HepG2 (cell line): ENCODE results near the gene CBR4. TPM values are rescaled to one million over a fixed set of nuclear protein-coding genes. Genes with fewer than 3 reads are reported as not detected.

Experiments
- ATAC-seq: fragments of 200-7000 bp; cut with Tn5 transposase; 3 replicates; pipeline ENCODE4 v1.9.1; 2020; ENCODE audit warnings: mild to moderate bottlenecking, moderate library complexity
- BruUV-seq: library from RNA; stranded (reverse); fragments of 400-500 nt; replicated peaks from 2 replicates; lab custom pipeline; 2021; lab: Mats Ljungman, UMichigan
- CTCF ChIA-PET: fragments of 300-600 bp; formaldehyde crosslinking; extraction: SDS; loops from one replicate; lab custom pipeline; 2021; ENCODE audit warnings: low total read pairs, inconsistent platforms, low intra/inter-chr PET ratio; lab: Yijun Ruan, JAX
- POLR2A ChIA-PET: fragments of 350-600 bp; sonication (Branson Sonifier 250); formaldehyde crosslinking; loops from one replicate; lab custom pipeline; 2020; ENCODE audit warnings: antibody characterized with exemption, inconsistent platforms; lab: Yijun Ruan, JAX
- DNase-seq: peaks from one replicate; pipeline ENCODE4 v3.0.0-alpha.2; 2015; ENCODE audit warnings: low spot score
- FAIRE-seq: peaks from 3 replicates; lab custom pipeline; 2011; peaks lifted over from hg19 to GRCh38; lab: Jason Lieb, UNC
- H2AFZ ChIP-seq: one replicate; pipeline ENCODE4 v1.6.1; 2011; ENCODE audit warnings: low read length, inconsistent platforms
- H3K27ac ChIP-seq: fragments of 300-600 bp; 3 replicates; pipeline ENCODE4 v1.8.0; 2011; ENCODE audit warnings: mixed run types, mild to moderate bottlenecking, mixed read lengths, low read length, inconsistent platforms; ENCODE audit not compliant: insufficient read depth; ENCODE audit errors: extremely low read length
- H3K27me3 ChIP-seq, 2 experiments: fragments of 200-600 bp in 1 of 2; 2 replicates in 1 of 2; 3 replicates in 1 of 2; pipeline versions ENCODE4 v1.6.0 to v1.8.0; 2011; ENCODE audit warnings: low read length in 2 of 2, mild to moderate bottlenecking in 2 of 2, moderate library complexity in 2 of 2, inconsistent platforms in 1 of 2; ENCODE audit not compliant: insufficient read depth in 2 of 2, control insufficient read depth in 1 of 2
- H3K36me3 ChIP-seq, 2 experiments: fragments of 200-600 bp in 1 of 2; replicated peaks in 1 of 2; 2 replicates in 1 of 2; 3 replicates in 1 of 2; pipeline versions ENCODE4 v1.5.1 to v1.8.0; 2011; ENCODE audit warnings: low read length in 2 of 2, inconsistent platforms in 1 of 2; ENCODE audit not compliant: insufficient read depth in 2 of 2, control insufficient read depth in 1 of 2
- H3K4me1 ChIP-seq: 2 replicates; pipeline ENCODE4 v1.5.1; 2012; ENCODE audit warnings: low read length, inconsistent platforms; ENCODE audit not compliant: insufficient read depth
- H3K4me2 ChIP-seq: 2 replicates; pipeline ENCODE4 v1.6.0; 2011; ENCODE audit warnings: low read depth, low read length, inconsistent platforms
- H3K4me3 ChIP-seq, 3 experiments: fragments of 200-600 bp in 1 of 3; sonication (generic), shearing (Covaris generic) in 1 of 3; replicated peaks in 1 of 3; 2 replicates each; pipeline ENCODE4 v1.5.1; 2011 to 2016; ENCODE audit warnings: low read length in 3 of 3, inconsistent platforms in 2 of 3, low read depth in 2 of 3, mild to moderate bottlenecking in 2 of 3, control low read depth in 1 of 3, mixed read lengths in 1 of 3; ENCODE audit not compliant: insufficient read depth in 1 of 3
- H3K79me2 ChIP-seq: one replicate; pipeline ENCODE4 v1.6.1; 2011; ENCODE audit warnings: low read length, inconsistent platforms; ENCODE audit not compliant: insufficient read depth
- H3K9ac ChIP-seq: 2 replicates; pipeline ENCODE4 v1.6.0; 2011; ENCODE audit warnings: mild to moderate bottlenecking, low read depth, low read length, inconsistent platforms; ENCODE audit not compliant: insufficient read depth
- H3K9me3 ChIP-seq: 2 replicates; pipeline ENCODE4 v1.5.1; 2012; ENCODE audit warnings: mild to moderate bottlenecking, low read length
- H4K20me1 ChIP-seq: 2 replicates; pipeline ENCODE4 v1.6.0; 2011; ENCODE audit warnings: inconsistent platforms, mild to moderate bottlenecking, low read length, moderate library complexity; ENCODE audit not compliant: insufficient read depth
- BCL6 ChIP-seq: IDR thresholded peaks from 2 replicates; pipeline ENCODE4 v1.6.1; 2016; ENCODE audit warnings: missing genetic modification reagents, missing compliant biosample characterization
- CREM ChIP-seq, 2 experiments: sonication (generic) in 1 of 2; formaldehyde crosslinking in 1 of 2; IDR thresholded peaks; 2 replicates each; pipeline versions ENCODE4 v1.4.0 to v1.6.1; 2016 to 2020; ENCODE audit warnings: antibody characterized with exemption in 1 of 2, mild to moderate bottlenecking in 1 of 2, missing genetic modification reagents in 1 of 2
- EHMT2 ChIP-seq: fragments of 200-600 bp; sonication (generic); IDR thresholded peaks from 2 replicates; pipeline ENCODE4 v1.7.0; 2017; ENCODE audit warnings: antibody characterized with exemption, low read depth, low read length, borderline replicate concordance
- KMT2A ChIP-seq: sonication (generic); formaldehyde crosslinking; IDR thresholded peaks from 2 replicates; pipeline ENCODE4 v1.4.0; 2020; ENCODE audit warnings: missing genetic modification reagents
- SMAD1 ChIP-seq: sonication (generic); formaldehyde crosslinking; IDR thresholded peaks from 2 replicates; pipeline ENCODE4 v1.4.0; 2020; ENCODE audit warnings: missing genetic modification reagents, low read depth, mild to moderate bottlenecking, borderline replicate concordance
- TARDBP ChIP-seq: sonication (generic); formaldehyde crosslinking; IDR thresholded peaks from 2 replicates; pipeline ENCODE4 v1.8.0; 2022; ENCODE audit warnings: mild to moderate bottlenecking, missing genetic modification reagents
- ZBTB4 ChIP-seq: sonication (generic); formaldehyde crosslinking; IDR thresholded peaks from 2 replicates; pipeline ENCODE4 v1.4.0; 2020; ENCODE audit warnings: missing genetic modification reagents, mild to moderate bottlenecking, borderline replicate concordance
- ZNF282 ChIP-seq: fragments of 450-650 bp; IDR thresholded peaks from 2 replicates; pipeline ENCODE4 v1.6.1; 2018; ENCODE audit not compliant: partially characterized antibody
- ZNF33B ChIP-seq: sonication (generic); formaldehyde crosslinking; IDR thresholded peaks from 2 replicates; pipeline ENCODE4 v1.5.1; 2020; ENCODE audit warnings: mild to moderate bottlenecking, missing genetic modification reagents
- ZNF629 ChIP-seq: sonication (generic); formaldehyde crosslinking; conservative IDR thresholded peaks from 2 replicates; pipeline ENCODE4 v1.5.0; 2020; ENCODE audit warnings: missing genetic modification reagents
- ZNF883 ChIP-seq: sonication (generic); formaldehyde crosslinking; IDR thresholded peaks from 2 replicates; pipeline ENCODE4 v1.5.1; 2020; ENCODE audit warnings: mild to moderate bottlenecking, missing genetic modification reagents; ENCODE audit errors: not compliant biosample characterization
- WGBS: methylation state at CpG from one replicate; pipeline ENCODE4 v1.1.6; 2017; ENCODE audit warnings: low lambda C conversion rate; 5-methylcytosine and 5-hydroxymethylcytosine counted together
- in situ Hi-C: cut with HindIII; loops from 2 replicates; pipeline ENCODE4 v1.10.0; 2017; ENCODE audit warnings: low pct_unique_long_range_greater_than_20kb; ENCODE audit not compliant: extremely low pct_ligation_motif_present
- intact Hi-C: fragments of 100-400 bp; cut with micrococcal nuclease; formaldehyde crosslinking; loops from one replicate; pipeline ENCODE4 v1.10.0; 2022; ENCODE audit not compliant: unreplicated experiment
- polyA plus RNA-seq, 8 experiments: library from polyadenylated mRNA; depleted of rRNA in 3 of 8; stranded (reverse) in 7 of 8; unstranded in 1 of 8; fragments of >200 nt; fragmentation: Illumina TruSeq in 4 of 8; extraction: Trizol in 4 of 8; gene quantifications; 2 replicates each; pipeline versions ENCODE4 v1.2.1 to v1.2.3, GENCODE V29; 2011 to 2016; ENCODE audit warnings: low read depth in 4 of 8, missing spikeins in 1 of 8, mixed read lengths in 1 of 8; ENCODE audit not compliant: insufficient read depth in 1 of 8
- total RNA-seq, 5 experiments: library from RNA; depleted of rRNA; stranded (reverse); fragments of >200 nt; fragmentation: Illumina TruSeq; extraction: Trizol; gene quantifications; 2 replicates each; pipeline ENCODE4 v1.2.3, GENCODE V29; 2016; ENCODE audit warnings: low read depth in 1 of 5
- TF ChIP-seq, protein P1 (sequence below): sonication (generic); formaldehyde crosslinking; IDR thresholded peaks from 2 replicates; pipeline ENCODE4 v1.8.1; 2023; ENCODE audit warnings: missing genetic modification reagents, inconsistent platforms, borderline replicate concordance
- TF ChIP-seq, protein P2 (sequence below): sonication (generic); formaldehyde crosslinking; IDR thresholded peaks from 2 replicates; pipeline ENCODE4 v1.5.0; 2020; ENCODE audit warnings: mild to moderate bottlenecking, missing genetic modification reagents, borderline replicate concordance

The CBR4 gene
- total and polyA plus RNA-seq, 2 of the 13 experiments (the other 11 are each of a cell fraction or from before 2014, with no cell fraction given), result 7.3 to 20.7 TPM

GRCh38 chr4:169039251-169039954 is 29.3 kb upstream of the CBR4 start (continued):
- TF ChIP-seq SMAD1 (CRISPR knock-in tag), result no peak
- TF ChIP-seq EHMT2, result no peak

GRCh38 chr4:169037506-169037905 is 27.5 kb upstream of the CBR4 start:
- Histone ChIP-seq H3K9me3 (no peaks in the 10 kb centered on the region), H2AFZ (peak overlapping the region; percentile 70), H3K27ac (no peak overlapping the region), H3K27me3 (no peaks in the 10 kb centered on the region), H3K4me2 (no peak overlapping the region)
- ATAC-seq, result no peak
- no peak for FAIRE-seq
- no TSS peak for BruUV-seq
- WGBS, result 74% methylated on average over 3 of the region's 3 CpGs
- TF ChIP-seq CREM (IDR thresholded peaks at IDR 0.05) (no peak), CREM (CRISPR knock-in tag; IDR thresholded peaks at IDR 0.05) (no peak), ZNF629 (no peak), ZNF883 (CRISPR knock-in tag) (no peak), TARDBP (CRISPR knock-in tag) (no peak), ZNF282 (no peak), ZBTB4 (no peak), KMT2A (CRISPR knock-in tag) (no peak), BCL6 (CRISPR knock-in tag) (no peak), ZNF33B (CRISPR knock-in tag) (no peak)
- TF ChIP-seq, protein P1, sequence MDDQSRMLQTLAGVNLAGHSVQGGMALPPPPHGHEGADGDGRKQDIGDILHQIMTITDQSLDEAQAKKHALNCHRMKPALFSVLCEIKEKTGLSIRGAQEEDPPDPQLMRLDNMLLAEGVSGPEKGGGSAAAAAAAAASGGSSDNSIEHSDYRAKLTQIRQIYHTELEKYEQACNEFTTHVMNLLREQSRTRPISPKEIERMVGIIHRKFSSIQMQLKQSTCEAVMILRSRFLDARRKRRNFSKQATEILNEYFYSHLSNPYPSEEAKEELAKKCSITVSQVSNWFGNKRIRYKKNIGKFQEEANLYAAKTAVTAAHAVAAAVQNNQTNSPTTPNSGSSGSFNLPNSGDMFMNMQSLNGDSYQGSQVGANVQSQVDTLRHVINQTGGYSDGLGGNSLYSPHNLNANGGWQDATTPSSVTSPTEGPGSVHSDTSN, result no peak
- TF ChIP-seq, protein P2, sequence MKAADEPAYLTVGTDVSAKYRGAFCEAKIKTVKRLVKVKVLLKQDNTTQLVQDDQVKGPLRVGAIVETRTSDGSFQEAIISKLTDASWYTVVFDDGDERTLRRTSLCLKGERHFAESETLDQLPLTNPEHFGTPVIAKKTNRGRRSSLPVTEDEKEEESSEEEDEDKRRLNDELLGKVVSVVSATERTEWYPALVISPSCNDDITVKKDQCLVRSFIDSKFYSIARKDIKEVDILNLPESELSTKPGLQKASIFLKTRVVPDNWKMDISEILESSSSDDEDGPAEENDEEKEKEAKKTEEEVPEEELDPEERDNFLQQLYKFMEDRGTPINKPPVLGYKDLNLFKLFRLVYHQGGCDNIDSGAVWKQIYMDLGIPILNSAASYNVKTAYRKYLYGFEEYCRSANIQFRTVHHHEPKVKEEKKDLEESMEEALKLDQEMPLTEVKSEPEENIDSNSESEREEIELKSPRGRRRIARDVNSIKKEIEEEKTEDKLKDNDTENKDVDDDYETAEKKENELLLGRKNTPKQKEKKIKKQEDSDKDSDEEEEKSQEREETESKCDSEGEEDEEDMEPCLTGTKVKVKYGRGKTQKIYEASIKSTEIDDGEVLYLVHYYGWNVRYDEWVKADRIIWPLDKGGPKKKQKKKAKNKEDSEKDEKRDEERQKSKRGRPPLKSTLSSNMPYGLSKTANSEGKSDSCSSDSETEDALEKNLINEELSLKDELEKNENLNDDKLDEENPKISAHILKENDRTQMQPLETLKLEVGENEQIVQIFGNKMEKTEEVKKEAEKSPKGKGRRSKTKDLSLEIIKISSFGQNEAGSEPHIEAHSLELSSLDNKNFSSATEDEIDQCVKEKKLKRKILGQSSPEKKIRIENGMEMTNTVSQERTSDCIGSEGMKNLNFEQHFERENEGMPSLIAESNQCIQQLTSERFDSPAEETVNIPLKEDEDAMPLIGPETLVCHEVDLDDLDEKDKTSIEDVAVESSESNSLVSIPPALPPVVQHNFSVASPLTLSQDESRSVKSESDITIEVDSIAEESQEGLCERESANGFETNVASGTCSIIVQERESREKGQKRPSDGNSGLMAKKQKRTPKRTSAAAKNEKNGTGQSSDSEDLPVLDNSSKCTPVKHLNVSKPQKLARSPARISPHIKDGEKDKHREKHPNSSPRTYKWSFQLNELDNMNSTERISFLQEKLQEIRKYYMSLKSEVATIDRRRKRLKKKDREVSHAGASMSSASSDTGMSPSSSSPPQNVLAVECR (CRISPR knock-in tag), result no peak
- TF ChIP-seq, all 625 proteins: peak for 0
- Histone ChIP-seq H3K36me3 (no peaks in the 10 kb centered on the region; a peak in 1 of 5 replicates), H3K4me1 (peaks cover 31% of the 10 kb centered on the region), H3K9ac (no peak overlapping the region), H3K79me2 (no peaks in the 10 kb centered on the region), H4K20me1 (no peaks in the 10 kb centered on the region), H3K4me3 (no peak overlapping the region)
- in situ Hi-C loops (no loop called here), intact Hi-C loops (no loop called here)
- DNase-seq, result no peak
- ChIA-PET CTCF (no interaction called here), POLR2A (no interaction called here)
